Stimulated activated CD8-positive, alpha-beta memory T cell treated with anti-CD3 and anti-CD28 coated beads, Interleukin-15, amount 100 ng/mL, for 48 hours (primary cell): ENCODE results near the gene NT5C2.

Experiments
- DNase-seq, 2 donors: peaks; one replicate each; pipeline ENCODE4 v3.0.0-alpha.2; 2020; ENCODE audit warnings: low read depth in 2 of 2

NT5C2 gene

GRCh38 chr10:103124420-103125096 is 68.5 kb downstream of the NT5C2 start:
- no peak for DNase-seq

GRCh38 chr10:103123282-103124024 is 69.6 kb downstream of the NT5C2 start:
- DNase-seq: no peak

GRCh38 chr10:103120977-103121735 is 71.9 kb downstream of the NT5C2 start:
- no peak for DNase-seq

GRCh38 chr10:103120546-103120945 is 72.5 kb downstream of the NT5C2 start:
- no peak for DNase-seq

GRCh38 chr10:103117247-103117646 is 75.8 kb downstream of the NT5C2 start:
- DNase-seq: no peak

GRCh38 chr10:103114876-103115275 is 78.2 kb downstream of the NT5C2 start:
- no peak for DNase-seq

GRCh38 chr10:103111918-103112877 is 80.9 kb downstream of the NT5C2 start:
- no peak for DNase-seq

GRCh38 chr10:103111031-103111917 is 81.8 kb downstream of the NT5C2 start:
- no peak for DNase-seq

GRCh38 chr10:103110407-103110806 is 82.7 kb downstream of the NT5C2 start:
- no peak for DNase-seq

- no peak for DNase-seq
These were observed 83.3 kb downstream of the NT5C2 start for GRCh38 chr10:103109821-103110220.

- no peak for DNase-seq
These were observed 86.5 kb downstream of the NT5C2 start for GRCh38 chr10:103106539-103106938.

- DNase-seq: no peak
These were observed 87.6 kb downstream of the NT5C2 start for GRCh38 chr10:103105462-103105861.

GRCh38 chr10:103104721-103105120 is 88.4 kb downstream of the NT5C2 start:
- DNase-seq: no peak

- no peak for DNase-seq
These were observed 89.1 kb downstream of the NT5C2 start for GRCh38 chr10:103103989-103104388.

GRCh38 chr10:103102195-103102594 is 90.9 kb downstream of the NT5C2 start:
- DNase-seq: no peak

- DNase-seq: no peak
These were observed 92.5 kb downstream of the NT5C2 start for GRCh38 chr10:103100620-103101019.

GRCh38 chr10:103098240-103098639 is 94.8 kb downstream of the NT5C2 start:
- no peak for DNase-seq

GRCh38 chr10:103096130-103096529 is 96.9 kb downstream of the NT5C2 start:
- no peak for DNase-seq

- DNase-seq: no peak
These were observed 98.1 kb downstream of the NT5C2 start for GRCh38 chr10:103095005-103095404.

GRCh38 chr10:103090911-103091310 is 102.2 kb downstream of the NT5C2 start:
- DNase-seq: no peak
